NCI-H526 treated with DMSO at 0.1 percent for 48 hours (cell line): ENCODE data around the gene SNX9.
"Not testable (repeated sequence)": the region's sequence is repeated elsewhere in the genome, so short reads cannot be mapped to it uniquely, and the experiment has no call there.

Experiments
- DNase-seq: peaks from one replicate; lab custom pipeline; 2025; lab: John Stamatoyannopoulos, UW

The SNX9 gene

GRCh38 chr6:157831424-157832249 is 8.6 kb downstream of the SNX9 start:
- DNase-seq, result no peak

- DNase-seq, result no peak
Measured at GRCh38 chr6:157832250-157832967, 9.4 kb downstream of the SNX9 start.

DNA sequence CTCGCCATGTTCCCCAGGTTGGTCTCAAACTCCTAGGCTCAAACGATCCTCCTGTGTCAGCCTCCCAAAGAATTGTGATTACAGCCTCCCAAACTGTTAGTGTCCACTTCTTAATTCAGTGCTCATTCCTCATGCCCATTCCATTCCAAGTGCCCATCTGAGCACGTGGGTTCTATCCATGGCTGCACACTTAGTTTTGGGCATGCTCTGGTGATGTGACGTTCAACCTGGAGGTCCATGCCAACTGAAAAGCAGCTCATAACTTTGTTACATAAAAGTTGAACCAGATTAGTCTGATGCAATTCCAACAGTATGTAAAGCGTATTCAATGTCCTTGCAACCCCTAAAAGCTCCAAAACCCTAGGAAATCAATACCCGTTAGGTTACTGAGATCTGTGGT is 11.5 kb downstream of the SNX9 start:
- DNase-seq, result no peak

- DNase-seq, result no peak
Measured at GRCh38 chr6:157838718-157839430, 15.8 kb downstream of the SNX9 start.

- no peak for DNase-seq
Measured at GRCh38 chr6:157839606-157840005, 16.6 kb downstream of the SNX9 start.

GRCh38 chr6:157840261-157840660 is 17.2 kb downstream of the SNX9 start:
- DNase-seq, result no peak

GRCh38 chr6:157840776-157841175 is 17.7 kb downstream of the SNX9 start:
- DNase-seq, result no peak

- DNase-seq, result no peak
Measured at GRCh38 chr6:157841211-157841840, 18.3 kb downstream of the SNX9 start.

DNA sequence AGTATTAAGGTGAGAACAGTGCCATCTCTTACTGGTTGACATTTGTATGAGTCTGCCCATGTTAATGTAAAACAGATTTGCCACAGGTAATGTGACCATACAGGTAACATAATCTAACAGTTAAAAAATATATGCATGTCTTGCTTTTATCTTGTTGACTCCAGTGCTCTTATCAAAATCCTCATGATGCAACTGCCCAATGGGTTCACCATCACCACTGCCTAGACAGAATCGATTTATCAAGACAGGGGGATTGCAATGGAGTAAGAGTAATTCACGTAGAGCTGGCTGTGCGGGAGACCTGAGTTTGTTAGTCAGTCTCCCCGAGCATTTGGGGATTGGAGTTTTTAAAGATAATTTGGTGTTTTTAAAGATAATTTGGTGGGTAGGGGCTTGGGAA is 19.2 kb downstream of the SNX9 start:
- no peak for DNase-seq

DNA sequence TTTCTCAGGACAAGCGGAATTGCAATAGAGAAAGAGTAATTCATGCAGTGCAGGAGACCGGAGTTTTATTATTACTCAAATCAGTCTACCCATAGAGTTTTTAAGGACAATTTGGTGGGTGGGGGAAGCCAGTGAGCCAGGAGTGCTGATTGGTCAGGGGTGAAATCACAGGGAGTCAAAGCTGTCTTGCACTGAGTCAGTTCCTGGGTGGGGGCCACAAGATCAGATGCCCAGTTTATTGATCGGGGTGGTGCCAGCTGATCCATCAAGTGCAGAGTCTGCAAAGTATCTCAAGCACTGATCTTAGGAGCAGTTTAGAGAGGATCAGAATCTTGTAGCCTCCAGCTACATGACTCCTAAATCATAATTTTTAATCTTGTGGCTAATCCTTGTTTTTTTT is 21.1 kb downstream of the SNX9 start:
- not testable (repeated sequence) for DNase-seq

- no peak for DNase-seq
Measured at GRCh38 chr6:157845493-157846259, 22.6 kb downstream of the SNX9 start.

GRCh38 chr6:157847846-157848245 is 24.8 kb downstream of the SNX9 start:
- no peak for DNase-seq

DNA sequence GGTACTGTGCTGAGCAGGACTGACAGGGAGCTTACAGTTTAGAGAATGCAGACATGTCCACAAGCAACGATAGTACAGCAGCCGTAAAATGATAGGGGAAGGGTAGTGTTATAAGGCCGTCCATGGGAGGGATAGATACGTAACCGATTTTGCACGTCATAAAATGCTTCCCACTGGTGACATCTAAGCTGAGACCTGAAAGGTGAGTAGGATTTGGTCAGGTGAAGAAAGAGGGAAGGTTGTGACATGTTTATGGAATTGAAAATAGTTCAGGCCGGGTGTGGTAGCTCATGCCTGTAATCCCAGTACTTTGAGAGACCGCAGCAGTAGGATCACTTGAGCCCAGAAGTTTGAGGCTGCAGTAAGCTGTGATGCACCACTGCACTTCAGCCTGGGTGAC is 25.6 kb downstream of the SNX9 start:
- DNase-seq, result no peak

- DNase-seq, result no peak
Measured at GRCh38 chr6:157849288-157850017, 26.4 kb downstream of the SNX9 start.

DNA sequence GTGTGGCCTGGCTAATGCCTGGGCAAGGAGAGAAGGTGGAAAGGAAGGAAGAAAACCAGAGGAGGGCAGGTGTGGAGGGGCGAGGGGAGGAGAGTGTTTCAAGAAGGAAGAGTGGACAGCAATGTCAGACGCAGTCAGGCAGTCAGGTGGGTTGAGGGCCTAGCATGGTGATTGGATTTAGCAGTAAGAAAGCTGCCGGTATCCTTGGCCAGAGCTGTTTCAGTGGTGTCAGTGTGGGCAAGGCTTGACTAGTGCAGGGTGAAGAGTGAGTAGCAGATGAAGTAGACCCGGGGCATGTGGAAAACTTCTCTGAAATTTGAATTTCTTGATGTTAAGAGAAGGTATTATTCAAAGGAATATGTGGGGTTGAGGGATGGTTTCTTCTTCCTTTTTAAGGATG is 27.0 kb downstream of the SNX9 start:
- no peak for DNase-seq

GRCh38 chr6:157853018-157853805 is 30.2 kb downstream of the SNX9 start:
- DNase-seq, result no peak

DNA sequence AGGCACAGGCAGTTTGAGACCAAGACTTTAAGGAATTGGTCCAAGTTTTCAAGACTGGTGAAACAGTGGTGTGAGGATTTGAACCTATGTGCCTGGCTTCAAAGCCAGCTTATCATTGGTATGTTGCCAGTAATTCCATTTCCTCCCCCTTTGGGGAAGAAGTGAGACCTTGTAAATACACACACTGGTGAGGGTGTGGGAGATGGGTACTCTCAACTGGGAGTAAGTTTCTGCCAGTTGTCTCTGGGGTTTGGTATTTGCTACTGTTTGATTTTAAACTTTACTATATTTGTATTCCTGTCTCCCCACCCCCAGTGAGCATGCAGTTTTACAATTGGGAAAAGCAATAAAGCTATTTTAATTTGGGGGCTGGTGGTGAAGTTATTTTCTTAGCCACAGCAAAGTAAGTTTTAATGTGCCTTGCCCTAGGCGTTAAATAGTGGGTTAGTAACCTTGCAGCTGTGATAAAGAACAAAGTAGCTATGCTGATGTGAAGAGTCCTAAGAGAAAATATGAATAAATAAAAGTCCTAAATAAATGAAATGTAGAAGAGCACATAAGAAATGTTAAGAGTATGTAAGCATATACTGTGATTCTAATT is 31.0 kb downstream of the SNX9 start:
- DNase-seq, result no peak

GRCh38 chr6:157855325-157855724 is 32.3 kb downstream of the SNX9 start:
- DNase-seq, result no peak

- DNase-seq, result not testable (repeated sequence)
Measured at GRCh38 chr6:157855804-157856203, 32.8 kb downstream of the SNX9 start.

- DNase-seq, result not testable (repeated sequence)
Measured at GRCh38 chr6:157858664-157859063, 35.6 kb downstream of the SNX9 start.
